Kidney epithelial cell (primary cell): ENCODE data around the gene KCNN1. TPM values are rescaled to one million over a fixed set of nuclear protein-coding genes. Genes with fewer than 3 reads are reported as not detected.

ENCODE experiments used
- DNase-seq: peaks from one replicate; pipeline ENCODE4 v3.0.0-alpha.2; 2010; ENCODE audit warnings: low read depth
- H3K27me3 ChIP-seq: 2 replicates; pipeline ENCODE4 v1.6.0; 2011; ENCODE audit warnings: low read length; ENCODE audit not compliant: control insufficient read depth, insufficient read depth
- H3K36me3 ChIP-seq: 2 replicates; pipeline ENCODE4 v1.5.1; 2011; ENCODE audit warnings: low read length; ENCODE audit not compliant: control insufficient read depth, insufficient read depth
- H3K4me3 ChIP-seq: 2 replicates; pipeline ENCODE4 v1.5.1; 2011; ENCODE audit warnings: low read depth, mild to moderate bottlenecking, control low read depth, low read length
- total RNA-seq: library from RNA; depleted of rRNA; stranded (reverse); fragments of >200 nt; gene quantifications from 2 replicates; pipeline ENCODE4 v1.2.3, GENCODE V29; 2015
- TF ChIP-seq, protein P1 (sequence below): IDR thresholded peaks from 2 replicates; pipeline ENCODE4 v1.5.1; 2011; ENCODE audit warnings: mild to moderate bottlenecking, moderate library complexity, low read length, control low read depth, inconsistent platforms; ENCODE audit not compliant: insufficient read depth, poor library complexity, severe bottlenecking

Gene KCNN1
- total RNA-seq, 1 donor from 2014 or later = 2.3 TPM

DNA sequence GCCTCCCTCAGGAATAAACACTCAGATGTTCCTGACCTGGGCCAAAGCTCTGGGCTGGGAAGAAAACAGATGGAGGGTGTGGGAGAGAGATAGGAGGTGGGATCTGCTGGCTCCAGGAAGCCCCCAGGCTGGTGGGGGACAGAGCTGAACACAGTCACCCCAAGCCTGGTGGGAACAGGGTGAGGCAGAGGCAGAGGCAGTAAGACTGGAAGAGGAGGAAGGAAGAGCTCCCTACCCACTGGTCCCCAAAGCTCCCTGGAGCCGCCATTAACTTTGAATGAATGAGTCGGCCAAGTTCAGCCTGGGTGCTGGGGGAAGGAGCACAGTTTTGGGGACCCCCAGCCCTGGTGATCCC, 801 bp upstream of the KCNN1 start:
- TF ChIP-seq, protein P1, sequence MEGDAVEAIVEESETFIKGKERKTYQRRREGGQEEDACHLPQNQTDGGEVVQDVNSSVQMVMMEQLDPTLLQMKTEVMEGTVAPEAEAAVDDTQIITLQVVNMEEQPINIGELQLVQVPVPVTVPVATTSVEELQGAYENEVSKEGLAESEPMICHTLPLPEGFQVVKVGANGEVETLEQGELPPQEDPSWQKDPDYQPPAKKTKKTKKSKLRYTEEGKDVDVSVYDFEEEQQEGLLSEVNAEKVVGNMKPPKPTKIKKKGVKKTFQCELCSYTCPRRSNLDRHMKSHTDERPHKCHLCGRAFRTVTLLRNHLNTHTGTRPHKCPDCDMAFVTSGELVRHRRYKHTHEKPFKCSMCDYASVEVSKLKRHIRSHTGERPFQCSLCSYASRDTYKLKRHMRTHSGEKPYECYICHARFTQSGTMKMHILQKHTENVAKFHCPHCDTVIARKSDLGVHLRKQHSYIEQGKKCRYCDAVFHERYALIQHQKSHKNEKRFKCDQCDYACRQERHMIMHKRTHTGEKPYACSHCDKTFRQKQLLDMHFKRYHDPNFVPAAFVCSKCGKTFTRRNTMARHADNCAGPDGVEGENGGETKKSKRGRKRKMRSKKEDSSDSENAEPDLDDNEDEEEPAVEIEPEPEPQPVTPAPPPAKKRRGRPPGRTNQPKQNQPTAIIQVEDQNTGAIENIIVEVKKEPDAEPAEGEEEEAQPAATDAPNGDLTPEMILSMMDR = no peak
- H3K4me3 ChIP-seq = no peak overlapping the region
- H3K27me3 ChIP-seq = peaks cover 44% of the 10 kb centered on the region
- DNase-seq = no peak
- H3K36me3 ChIP-seq = no peaks in the 10 kb centered on the region

DNA sequence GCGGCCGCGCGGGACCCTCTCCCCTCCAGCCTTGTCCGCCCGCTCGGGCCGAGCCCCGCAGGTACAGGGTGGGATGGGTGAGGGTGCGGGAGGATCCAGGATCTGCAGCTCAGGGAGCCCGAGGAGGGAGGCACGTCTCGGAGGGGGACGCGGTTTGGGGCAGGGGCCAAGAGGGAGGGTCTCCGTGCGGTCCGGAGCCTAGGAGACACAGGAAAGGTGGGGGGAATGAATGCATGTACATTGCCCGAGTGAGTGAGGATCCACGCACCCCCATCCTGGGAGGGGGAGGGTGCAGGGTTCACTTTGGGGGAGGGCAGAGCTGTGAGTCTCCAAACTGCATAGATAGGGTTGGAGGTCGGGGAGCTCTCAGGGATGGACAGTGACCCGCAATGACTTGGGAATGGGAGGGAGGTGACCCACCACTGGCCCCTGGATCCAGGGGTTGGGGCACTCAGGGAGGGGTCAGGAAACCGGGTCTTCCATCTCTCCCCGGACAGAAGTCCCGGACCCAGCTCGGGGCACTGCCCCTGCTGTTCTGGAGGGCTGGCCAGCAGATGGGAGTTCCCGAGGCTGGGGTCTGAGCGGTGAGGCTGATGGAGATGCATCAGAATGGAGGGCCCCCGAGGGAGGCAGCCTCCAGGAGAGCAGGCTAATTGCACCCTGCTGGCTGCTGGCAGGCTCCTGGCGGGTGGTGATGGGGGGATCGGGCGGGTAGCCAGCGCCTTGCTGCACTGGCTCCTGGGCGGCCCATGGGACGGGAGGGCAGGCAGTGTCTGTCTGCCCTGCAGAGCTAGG, 547 bp downstream of the KCNN1 start:
- no peak for DNase-seq
- Histone ChIP-seq H3K27me3 (peaks cover 40% of the 10 kb centered on the region), H3K36me3 (no peaks in the 10 kb centered on the region), H3K4me3 (no peak overlapping the region)
- TF ChIP-seq, protein P1 = no peak

DNA sequence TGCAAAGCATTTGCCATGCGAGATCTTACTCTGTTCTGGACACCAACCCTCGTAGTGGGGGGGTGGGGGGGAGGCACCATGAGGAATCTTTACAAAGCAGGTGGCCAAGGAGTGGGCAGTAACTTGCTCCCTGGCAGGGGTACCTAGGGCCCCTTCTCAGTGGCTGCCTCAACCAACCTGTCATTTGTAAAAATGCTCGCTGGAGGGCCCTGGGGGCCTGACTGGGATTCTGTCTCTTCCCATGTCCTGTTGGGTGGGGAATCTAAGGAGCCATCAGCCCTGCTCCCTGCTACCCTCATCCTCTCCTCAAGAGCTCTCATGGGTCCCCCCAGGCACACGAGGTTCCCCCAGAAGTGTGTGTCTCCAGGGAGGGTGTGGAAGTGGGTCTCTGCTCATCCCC, 1.5 kb downstream of the KCNN1 start:
- Histone ChIP-seq H3K36me3 (no peaks in the 10 kb centered on the region), H3K27me3 (peaks cover 40% of the 10 kb centered on the region), H3K4me3 (no peak overlapping the region)
- TF ChIP-seq, protein P1 = no peak
- no peak for DNase-seq

DNA sequence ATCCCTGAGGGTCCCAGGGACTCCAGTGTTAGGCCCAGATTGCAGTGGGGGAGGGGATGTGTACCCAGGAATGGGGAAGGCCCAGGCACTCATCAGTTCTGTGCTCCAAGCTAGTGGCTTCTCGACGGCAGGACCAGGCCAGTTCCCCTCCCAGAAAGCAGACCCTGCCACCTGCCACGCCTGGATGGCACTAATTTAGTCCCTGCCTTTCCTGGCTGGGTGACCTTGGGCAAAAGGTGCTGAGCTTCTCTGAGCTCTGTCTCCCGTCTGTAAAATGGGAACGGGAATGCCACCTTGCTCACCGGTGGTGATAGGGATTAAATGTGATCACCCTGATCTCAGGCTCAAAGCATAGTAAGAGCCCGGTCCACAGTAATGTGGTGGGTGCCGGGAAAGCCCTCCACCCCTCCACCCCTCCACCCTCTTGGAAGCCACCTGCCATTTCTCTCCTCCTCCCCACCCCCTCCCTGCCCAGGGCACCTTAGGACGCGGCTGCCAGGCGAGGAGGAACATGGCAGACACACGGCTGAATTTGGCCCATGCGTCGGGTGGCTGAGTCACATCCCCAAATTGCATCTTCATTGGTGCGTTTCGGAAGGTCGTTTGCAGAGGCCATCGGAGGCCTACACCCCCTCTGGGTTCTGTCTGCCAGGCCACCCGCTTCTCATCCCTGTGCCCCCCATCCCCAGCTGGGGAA, 2.3 kb downstream of the KCNN1 start:
- H3K36me3 ChIP-seq = no peaks in the 10 kb centered on the region
- no peak overlapping the region for H3K4me3 ChIP-seq
- H3K27me3 ChIP-seq = peaks cover 38% of the 10 kb centered on the region
- TF ChIP-seq, protein P1 = no peak
- DNase-seq = no peak

DNA sequence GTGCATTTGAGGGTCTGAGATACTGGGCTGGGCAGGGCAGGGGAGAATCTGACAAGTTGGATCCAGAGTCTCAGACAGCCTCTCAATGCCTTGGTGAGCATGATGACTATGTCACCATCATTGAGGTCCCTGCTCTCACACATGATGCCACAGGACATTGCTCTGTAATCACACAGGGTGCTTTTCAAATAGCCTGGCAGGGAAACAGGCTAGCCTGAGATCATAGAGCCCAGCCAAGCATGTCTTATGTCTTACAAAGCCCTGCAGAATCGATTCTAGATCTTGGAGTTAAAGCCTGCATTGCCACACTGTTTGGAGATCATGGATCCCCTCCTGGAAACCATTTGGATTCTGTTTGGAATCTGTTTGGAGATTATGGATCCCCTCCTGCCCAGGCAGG, 5.3 kb downstream of the KCNN1 start:
- Histone ChIP-seq H3K4me3 (no peak overlapping the region), H3K36me3 (no peaks in the 10 kb centered on the region), H3K27me3 (peaks cover 16% of the 10 kb centered on the region)
- TF ChIP-seq, protein P1 = no peak
- no peak for DNase-seq
